HG03066 (cell line): Measurements from ENCODE around the gene POFUT2.
"Not testable (repeated sequence)": the region's sequence is repeated elsewhere in the genome, so short reads cannot be mapped to it uniquely, and the experiment has no call there.

Experiments used
- ATAC-seq: cut with Tn5 transposase; IDR thresholded peaks from one replicate; pipeline ENCODE4 v1.9.1; 2021; ENCODE audit warnings: low read depth; ENCODE audit not compliant: unreplicated experiment

The POFUT2 gene

DNA sequence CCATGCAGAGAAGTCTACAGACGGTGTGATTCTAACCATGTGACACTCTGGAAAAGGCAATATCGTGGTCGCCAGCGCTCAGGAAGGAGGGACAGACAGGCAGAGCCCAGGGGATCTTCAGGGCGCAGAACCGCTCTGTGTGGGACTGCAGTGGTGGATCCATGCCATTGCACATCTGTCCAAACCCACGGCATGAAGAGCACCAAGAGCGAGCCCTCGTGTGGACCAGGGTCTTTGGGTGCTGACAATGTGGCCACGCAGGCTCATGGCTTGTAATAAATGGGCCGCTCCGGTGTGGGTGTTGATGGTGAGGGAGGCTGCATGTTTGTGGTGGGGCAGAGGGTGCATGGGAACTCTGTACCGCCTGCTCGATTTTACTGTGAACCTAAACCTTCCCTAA is 25.3 kb upstream of the POFUT2 start:
- ATAC-seq: no peak

DNA sequence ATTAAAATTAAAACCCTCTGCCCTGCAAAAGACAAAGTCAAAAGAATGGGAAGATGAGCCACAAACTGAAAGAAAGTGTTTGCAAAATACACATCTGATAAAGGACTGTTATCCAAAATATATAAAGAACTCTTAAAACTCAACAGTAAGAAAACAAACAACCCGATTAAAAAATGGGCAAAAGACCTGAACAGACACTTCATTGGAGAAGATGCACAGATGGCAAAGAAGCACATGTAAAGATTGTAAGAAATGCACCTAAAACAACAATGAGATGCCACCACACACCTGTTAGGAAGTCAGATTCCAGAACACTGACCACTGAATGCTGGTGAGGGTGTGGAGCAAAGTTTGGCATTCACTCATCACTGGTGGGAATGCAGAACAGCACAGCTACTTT is 24.6 kb upstream of the POFUT2 start:
- no peak for ATAC-seq

DNA sequence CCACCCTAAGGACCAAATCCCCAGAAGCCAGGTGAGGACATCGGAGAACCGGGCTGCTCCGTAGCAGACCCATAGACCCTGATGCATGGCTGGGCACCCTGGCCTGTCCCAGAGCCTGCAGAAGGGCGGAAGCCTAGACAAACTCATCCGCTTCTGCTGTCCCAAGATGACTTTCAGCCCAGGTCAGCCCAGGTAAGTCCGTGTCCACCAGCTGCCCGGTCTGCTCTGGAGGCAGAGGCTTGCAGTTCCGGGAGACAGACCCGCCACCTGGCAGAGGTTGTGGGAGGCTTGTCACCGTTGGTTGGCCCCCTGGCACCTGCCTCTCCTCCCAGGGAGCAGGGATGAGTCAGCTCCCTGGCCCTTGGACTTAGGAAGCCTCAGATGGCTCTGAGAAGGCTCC is 22.8 kb upstream of the POFUT2 start:
- no peak for ATAC-seq

DNA sequence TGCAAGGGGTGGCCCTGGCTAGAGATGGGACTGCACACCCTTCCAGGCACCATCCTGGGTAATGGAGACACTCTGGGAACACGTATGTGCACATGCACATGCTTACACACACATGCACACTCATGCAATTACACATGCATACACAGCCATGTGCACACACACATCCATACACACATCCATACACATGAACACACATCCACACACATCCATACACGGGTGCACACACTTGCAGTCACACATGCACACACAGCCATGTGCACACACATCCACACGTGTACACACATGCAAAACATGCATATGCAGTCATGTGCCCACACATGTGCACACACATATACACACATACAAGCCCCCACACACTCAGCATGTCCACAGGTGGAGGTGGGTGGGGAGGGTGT is 22.3 kb upstream of the POFUT2 start:
- no peak for ATAC-seq

DNA sequence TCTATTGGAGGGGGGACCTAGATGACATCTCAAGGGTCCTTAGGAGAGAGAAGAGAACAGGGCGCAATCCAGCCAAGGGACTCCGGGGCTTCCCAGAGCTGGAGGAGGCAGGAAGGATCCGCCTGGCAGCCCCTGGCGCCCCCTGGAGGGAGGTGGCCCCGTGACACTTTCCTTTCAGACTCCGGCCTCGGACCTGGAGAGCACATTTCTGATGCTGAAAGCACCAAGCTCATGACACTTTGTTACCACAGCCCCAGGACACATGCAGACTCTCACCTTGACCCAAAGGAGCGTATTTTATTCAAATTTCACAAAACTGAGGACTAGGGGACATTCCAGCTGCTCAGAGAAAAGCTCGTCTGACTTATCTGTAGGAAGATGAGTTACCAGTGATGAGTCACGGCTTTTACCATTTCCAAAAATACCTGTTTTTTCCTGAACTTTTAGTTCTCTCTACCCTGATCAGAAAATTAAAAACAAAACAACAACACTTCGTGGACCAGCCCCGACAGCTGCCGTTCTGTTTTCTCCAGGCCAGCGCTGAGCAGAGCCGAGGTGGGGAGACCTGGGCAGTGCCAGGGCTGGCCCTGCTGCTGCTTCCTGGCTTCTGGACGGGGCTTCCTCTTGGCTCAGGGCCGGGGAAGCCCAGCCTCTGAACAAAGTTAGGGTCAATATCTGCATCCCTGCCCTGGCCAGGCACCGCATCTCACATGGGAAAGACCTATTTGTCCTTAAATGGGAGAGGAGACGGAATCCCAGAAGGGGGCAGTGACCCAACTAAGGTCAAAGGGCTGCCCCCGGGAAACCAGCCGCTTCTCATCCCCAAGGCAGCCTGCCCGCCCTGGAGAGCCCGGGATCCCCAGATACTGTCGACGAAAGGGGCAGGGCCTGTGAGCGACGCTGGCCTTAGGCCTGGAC is 21.6 kb upstream of the POFUT2 start:
- no peak for ATAC-seq

DNA sequence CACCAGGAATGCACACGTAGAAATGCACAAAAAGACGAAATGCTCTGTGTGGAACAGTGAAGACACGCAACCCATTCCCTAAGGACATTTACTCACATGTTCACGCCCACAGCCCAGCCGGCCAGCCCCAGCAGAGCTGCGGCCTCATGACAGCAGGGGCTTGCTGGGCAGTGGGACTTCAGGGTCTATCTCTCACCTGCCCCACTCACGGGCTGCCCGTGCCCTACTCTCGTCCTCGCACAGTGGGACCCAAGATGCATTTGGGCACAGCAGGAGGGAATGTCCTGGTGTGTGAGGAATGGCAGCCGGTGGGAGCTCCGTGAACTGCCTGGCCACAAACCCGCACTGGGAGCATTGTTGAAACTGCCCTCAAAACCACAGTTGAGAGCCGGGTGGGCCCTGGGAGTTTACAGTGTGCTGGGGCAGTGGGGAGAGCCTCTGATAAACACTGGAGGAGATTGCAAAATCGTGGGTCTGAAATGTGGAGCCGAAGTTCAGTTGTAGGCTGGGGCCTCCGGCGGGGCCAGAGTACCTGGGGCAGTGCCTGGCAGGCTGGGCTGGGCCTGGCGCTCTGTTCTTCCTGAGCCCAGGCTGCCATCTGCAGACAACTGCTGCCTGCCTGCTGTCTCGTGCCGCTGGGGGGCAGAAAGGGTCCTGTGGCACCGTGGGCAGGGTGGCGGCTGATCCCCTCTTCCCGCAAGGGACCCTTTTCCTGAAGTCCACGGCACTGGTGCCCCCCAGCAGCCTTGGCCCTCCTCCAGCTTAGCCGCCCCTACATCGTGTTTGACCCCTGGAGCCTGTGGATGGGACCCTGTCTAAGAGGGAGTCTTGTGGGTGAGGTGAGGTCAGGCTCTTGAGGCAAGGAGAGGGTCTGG is 20.7 kb upstream of the POFUT2 start:
- no peak for ATAC-seq

DNA sequence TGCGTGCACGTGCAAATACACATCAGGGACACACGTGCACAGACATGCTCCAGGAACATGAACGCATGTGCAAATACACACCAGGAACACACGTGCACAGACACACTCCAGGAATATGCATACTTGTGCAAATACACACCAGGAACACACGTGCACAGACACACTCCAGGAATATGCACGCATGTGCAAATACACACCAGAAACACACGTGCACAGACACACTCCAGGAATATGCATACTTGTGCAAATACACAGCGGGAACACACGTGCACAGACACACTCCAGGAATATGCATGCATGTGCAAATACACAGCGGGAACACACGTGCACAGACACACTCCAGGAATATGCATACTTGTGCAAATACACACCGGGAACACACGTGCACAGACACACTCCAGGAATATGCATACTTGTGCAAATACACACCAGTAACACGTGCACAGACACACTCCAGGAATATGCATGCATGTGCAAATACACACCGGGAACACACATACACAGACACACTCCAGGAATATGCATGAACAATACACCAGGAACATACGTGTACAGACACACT is 20.0 kb upstream of the POFUT2 start:
- ATAC-seq: not testable (repeated sequence)

DNA sequence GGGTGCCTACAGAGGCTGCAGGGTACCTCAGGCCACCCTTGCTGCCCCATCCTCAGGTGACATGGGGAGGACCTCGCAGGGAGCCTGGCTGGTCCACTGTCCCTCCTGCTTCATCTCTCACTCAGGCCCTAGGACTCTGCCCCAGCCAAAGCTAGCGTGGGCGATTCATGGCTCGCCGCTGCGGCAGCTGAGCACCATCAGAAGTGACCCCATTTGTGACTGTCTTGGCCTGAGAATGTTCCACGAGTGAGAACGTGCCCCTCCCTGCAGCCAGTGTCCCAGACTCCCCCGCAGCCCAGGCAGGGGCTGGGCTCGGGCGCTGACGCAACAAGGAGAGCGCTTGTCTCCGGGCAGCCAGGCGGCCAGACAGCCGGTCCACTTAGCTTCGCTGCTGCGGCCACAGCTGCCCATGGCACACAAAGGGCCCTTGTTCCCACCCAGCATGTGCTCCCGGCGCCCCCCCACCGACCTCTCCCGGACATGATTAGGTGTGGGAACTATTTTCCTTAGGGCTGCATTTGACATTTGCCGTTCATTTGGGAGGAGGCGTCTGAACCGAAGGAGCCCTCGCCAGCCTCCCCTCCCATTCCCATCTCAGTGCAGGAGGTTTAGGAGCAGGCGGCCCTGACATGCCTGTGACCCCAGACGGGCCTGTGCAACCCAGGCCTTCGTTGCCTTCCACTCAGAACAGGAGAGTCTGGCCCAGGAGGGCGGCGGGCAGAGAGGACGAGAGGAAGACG is 19.3 kb upstream of the POFUT2 start:
- no peak for ATAC-seq

DNA sequence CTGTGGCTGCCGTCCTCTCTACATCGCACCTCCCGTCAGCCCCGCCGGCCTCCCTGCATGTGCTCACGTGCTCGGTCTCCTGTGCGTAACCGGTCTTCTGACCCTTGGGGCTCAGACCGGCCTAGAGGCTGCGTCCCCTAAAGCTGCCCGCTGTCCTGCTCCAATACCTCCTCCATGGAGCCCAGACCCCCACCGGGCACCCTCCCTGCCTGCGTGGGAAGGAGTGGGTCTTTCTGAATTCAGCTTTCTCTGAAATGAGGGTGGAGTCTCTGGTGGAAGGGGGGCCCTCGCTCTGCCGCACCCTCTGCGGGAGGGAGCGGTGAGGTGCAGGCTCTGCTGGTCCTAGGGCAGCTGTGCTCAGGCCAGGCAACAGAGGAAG is 18.7 kb upstream of the POFUT2 start:
- no peak for ATAC-seq

DNA sequence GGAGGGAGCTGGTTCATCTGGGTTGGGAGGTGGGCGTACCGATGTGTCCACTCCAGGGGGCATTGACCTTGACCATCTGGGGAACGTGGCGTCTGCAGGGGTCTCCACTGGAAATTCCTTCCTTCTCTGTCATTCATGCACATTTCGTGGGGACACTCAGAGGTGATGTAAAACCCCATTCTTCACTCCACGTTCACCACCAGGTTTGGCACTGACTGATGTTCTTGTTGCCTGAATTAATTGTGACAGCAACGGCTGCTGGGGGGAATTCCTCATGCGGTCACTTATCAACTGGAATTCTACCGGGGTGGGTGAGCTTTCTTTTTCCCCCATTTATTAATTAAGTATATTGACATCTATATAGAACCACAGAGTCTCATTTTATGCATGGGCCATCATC is 18.1 kb upstream of the POFUT2 start:
- ATAC-seq: no peak

DNA sequence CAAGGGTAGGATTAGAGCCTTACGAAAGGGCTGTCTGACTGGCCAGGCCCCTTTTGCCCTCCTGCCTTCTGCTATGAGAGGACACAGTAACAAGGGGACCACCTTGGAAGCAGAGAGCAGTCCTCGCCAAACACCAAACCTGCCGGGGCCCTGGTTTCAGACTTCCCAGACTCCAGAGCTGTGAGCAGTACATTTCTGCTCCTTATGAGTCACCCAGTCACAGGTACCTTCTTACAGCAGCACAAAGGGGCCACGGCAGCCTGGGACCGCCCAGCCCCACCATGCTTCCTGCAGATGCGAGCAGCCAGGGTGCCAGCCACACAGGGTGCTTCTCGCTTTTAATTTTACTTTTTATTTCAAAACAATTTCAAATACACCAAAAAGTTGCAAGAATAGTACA is 17.2 kb upstream of the POFUT2 start:
- no peak for ATAC-seq

DNA sequence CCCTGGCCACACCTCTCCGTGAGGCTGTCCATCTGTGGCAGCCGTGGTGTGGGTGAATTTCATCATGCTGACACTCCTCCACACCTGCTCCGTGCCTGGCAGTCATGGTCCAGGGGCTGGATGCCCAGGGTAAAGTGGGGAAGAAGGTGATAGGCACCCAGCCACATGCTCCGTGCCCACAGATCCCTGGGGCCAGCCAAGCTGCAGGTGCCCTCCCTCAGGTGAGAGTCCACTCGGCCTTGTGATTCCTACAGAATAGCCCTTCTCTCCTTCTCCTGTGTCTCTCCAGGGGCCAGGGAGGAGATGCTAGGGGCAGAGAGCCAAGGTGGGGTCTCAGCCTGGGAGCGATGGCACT is 16.8 kb upstream of the POFUT2 start:
- no peak for ATAC-seq

DNA sequence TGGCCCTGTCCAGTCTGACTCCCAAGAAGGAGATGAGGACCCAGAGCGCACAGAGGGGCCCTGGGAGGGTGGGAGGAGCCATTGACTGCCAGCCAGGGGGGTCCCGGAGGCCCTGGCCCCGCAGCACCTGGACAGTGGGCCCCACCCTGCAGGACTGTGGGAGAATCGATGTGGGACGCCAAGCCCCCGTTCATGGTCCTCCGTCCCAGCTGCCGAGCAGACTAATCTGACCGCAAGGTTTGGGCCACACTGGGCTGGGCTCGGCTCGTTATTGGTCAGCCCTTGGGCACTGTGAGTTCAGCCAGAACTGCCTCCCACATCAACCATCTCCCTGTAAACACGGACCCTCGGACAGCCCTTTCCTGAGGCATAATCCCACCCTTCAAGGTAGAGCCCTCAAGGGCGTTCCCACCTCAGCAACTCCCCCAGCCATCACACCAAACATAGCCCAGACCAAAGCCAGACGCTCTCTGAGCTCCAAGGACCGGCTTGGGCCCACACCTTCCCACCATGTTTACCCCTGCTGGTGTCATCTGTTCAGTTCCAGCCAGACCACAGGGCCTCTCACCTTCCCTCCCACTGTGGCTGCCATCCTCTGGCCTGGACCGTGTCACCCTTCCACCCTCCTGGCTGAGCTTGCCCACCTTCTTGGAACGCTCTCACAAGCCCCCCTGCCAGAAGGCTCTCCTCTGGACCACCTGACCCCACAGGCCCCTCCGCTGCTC is 16.2 kb upstream of the POFUT2 start:
- no peak for ATAC-seq

DNA sequence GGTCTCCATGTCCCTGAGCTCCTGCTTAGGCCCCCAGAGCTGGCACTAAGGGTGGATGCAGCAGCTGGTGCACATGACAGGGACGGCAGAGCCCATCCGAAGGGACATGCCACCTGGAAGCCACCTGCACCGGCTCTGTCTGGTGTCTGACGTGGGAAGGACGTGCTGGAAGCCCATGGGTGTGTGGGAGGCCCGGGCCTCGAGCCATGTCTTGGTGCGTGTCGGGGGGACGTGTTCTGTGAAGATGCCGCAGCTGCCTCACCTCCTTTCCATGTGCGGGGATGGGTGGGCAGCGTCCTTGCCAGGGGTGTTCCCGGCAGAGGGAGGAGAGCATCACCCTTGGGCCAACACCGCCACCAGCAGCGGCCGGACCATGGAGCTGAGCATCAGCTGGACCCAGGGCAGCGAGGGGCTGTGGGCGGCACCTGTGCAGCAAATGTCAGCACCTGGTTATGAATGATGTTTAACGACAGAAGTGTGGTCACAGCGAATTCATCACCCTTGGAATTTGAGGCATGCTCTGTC is 15.5 kb upstream of the POFUT2 start:
- no peak for ATAC-seq

DNA sequence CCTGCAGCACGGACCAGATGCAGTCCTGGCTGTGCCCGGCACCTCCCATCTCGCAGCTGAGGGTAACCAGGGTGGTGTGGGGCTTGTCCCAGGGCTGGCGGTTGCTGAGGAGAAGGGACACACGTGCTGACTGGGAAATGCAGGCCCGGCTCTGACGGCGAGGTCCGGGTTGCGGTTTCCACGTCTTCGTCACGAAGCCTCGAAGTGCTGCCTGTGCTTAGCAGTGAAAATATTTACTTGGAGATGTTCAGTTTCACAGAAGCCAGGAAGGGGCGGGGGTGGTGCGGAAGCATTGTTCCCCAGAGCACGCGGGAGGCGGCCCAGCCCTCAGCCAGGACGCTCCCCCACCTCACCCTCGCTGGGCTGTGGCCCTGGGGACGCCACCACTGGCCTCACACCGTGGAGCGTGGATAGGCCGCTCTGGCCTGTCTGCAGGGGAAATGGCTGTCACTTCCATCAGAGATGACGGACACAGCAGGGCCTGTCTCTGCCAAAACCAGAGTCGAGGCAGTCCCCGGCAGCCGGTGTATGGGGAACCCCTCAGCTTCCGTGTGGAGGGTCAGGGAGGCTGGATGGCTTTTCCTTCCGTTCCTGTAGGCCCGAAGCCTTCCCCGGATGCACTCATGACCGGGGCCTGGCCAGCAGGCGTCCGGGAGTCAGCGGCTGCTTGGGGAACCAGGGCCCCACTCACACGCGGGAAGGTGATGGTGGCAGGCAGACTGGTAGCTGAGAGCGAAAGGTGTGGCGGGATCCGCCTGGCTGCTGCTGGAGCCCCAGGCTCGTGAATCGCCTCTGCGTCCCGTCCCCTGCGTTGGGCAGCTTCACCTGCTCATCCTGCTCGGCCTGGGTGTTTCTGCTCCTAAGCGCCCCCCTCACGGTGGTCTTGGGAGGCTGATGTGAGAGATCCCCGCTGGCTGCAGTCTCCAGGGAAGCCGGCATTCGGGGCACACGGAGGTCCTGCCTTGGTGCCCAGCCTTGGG is 14.7 kb upstream of the POFUT2 start:
- ATAC-seq: no peak

DNA sequence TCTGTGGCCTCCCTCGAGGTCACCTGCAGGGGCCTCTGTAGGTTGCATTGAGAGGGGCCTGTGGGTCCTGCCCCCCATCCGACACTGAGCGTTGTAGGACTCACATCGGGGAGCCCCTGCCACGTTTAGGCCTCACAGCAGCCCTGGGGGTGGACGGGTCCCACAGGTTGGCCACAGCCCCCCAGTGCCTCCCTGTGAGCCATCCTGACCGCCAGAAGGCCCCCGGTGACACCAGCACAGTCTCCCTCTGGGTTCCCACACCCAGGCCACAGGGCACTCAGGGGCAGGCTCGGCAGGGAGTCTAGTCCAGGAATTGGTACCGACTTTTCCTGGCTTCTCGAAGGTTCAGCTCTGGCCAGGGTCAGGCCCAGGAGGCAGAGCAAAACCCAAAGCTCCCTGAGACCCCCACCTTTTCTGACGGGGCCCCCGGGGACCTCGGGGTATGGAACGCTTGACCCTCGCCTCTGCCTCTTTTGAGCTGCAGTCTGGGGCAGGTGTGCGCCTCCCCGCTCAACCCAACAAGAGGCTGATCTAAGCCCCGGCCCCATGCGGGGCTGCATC is 13.9 kb upstream of the POFUT2 start:
- no peak for ATAC-seq

DNA sequence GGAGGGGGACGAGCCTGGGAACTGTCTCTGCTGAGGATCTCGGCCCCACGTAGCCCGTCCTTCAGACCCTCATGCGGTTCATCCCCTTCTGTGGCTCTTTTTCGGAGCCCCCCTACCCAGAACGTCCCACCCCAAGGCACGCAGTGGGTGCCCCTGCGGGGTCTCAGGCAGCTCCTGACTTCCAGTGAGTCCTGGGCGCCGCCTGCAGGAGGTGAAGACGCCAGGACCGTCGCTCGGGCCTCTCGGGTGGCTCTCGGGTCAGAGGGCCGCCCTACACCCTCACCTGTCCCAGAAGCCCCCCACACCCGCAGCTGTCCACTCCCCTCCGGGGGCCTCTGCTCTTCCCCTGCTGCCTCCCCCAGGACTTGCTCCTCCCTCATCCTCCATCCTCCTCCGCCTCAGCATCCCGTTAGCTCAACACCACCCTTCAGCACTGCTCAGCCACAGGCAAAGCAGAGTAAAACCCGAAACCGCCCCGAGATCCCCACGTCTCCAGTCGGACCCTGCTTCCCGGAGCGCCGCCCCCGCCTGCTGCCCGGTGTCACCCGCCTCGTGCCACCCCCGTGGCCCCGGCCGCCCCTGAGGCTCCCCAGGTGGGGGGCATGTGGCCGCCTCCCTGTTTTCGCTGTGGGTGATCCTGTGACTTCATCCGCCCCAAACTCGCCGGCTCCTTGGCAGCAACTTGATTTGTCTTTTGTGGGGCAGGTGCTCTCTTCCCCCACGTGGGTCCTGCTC is 13.3 kb upstream of the POFUT2 start:
- ATAC-seq: no peak
